RWPE2 (cell line): Measurements from ENCODE around the gene ACOT12.

ENCODE experiments used
- ATAC-seq: fragments of 200-7000 bp; cut with Tn5 transposase; 3 replicates; pipeline ENCODE4 v1.9.1; 2021; ENCODE audit warnings: low read depth
- DNase-seq: peaks from one replicate; pipeline ENCODE4 v3.0.0-alpha.2; 2020; ENCODE audit warnings: low spot score
- H3K27ac ChIP-seq: fragments of 450-650 bp; 2 replicates; pipeline ENCODE4 v1.5.1; 2017; ENCODE audit warnings: mild to moderate bottlenecking; ENCODE audit not compliant: poor library complexity, severe bottlenecking
- H3K27me3 ChIP-seq: fragments of 250-450 bp; sonication (Bioruptor Pico); 2 replicates; pipeline ENCODE4 v1.5.1; 2021; ENCODE audit warnings: mild to moderate bottlenecking, moderate library complexity; ENCODE audit not compliant: insufficient read depth, poor library complexity, severe bottlenecking
- H3K36me3 ChIP-seq: fragments of 250-450 bp; sonication (Bioruptor Pico); 2 replicates; pipeline ENCODE4 v1.5.1; 2020; ENCODE audit warnings: low read depth, mild to moderate bottlenecking, moderate library complexity
- H3K4me1 ChIP-seq: fragments of 250-450 bp; sonication (Bioruptor Pico); 2 replicates; pipeline ENCODE4 v1.5.1; 2021; ENCODE audit warnings: mild to moderate bottlenecking, moderate library complexity; ENCODE audit not compliant: insufficient read depth, poor library complexity, severe bottlenecking
- H3K4me3 ChIP-seq: fragments of 250-450 bp; sonication (Bioruptor Pico); 2 replicates; pipeline ENCODE4 v1.5.1; 2021; ENCODE audit warnings: mild to moderate bottlenecking, moderate library complexity; ENCODE audit not compliant: severe bottlenecking
- H3K9me3 ChIP-seq: fragments of 250-450 bp; sonication (Bioruptor Pico); 2 replicates; pipeline ENCODE4 v1.5.1; 2021; ENCODE audit warnings: mild to moderate bottlenecking, moderate library complexity; ENCODE audit not compliant: severe bottlenecking
- CTCF ChIP-seq: fragments of 450-650 bp; IDR thresholded peaks from one replicate; pipeline ENCODE4 v1.5.1; 2017; ENCODE audit warnings: mild to moderate bottlenecking, moderate library complexity; ENCODE audit not compliant: poor library complexity, severe bottlenecking

Gene ACOT12

GRCh38 chr5:81370912-81371311, 23.0 kb downstream of the ACOT12 start:
- H3K4me1 ChIP-seq = no peaks in the 10 kb centered on the region
- no peaks in the 10 kb centered on the region for H3K36me3 ChIP-seq
- no peak for ATAC-seq
- no peaks in the 10 kb centered on the region for H3K9me3 ChIP-seq
- H3K27me3 ChIP-seq = peaks cover 4% of the 10 kb centered on the region
- no peak for TF ChIP-seq CTCF
- no peak overlapping the region for H3K27ac ChIP-seq
- DNase-seq = no peak
- no peak overlapping the region for H3K4me3 ChIP-seq

- H3K4me1 ChIP-seq = no peaks in the 10 kb centered on the region
Observed at GRCh38 chr5:81365541-81365940, 28.4 kb downstream of the ACOT12 start.

GRCh38 chr5:81363093-81363871, 30.7 kb downstream of the ACOT12 start:
- no peak for TF ChIP-seq CTCF
- H3K4me3 ChIP-seq = no peak overlapping the region
- H3K27me3 ChIP-seq = peaks cover 4% of the 10 kb centered on the region
- DNase-seq (no peak), ATAC-seq (no peak)
- no peaks in the 10 kb centered on the region for H3K9me3 ChIP-seq
- H3K36me3 ChIP-seq = no peaks in the 10 kb centered on the region
- H3K27ac ChIP-seq = no peak overlapping the region
- no peaks in the 10 kb centered on the region for H3K4me1 ChIP-seq

More at GRCh38 chr5:81365541-81365940, 28.4 kb downstream of the ACOT12 start:
- no peak for TF ChIP-seq CTCF
- H3K9me3 ChIP-seq = no peaks in the 10 kb centered on the region
- H3K36me3 ChIP-seq = no peaks in the 10 kb centered on the region
- H3K4me3 ChIP-seq = no peak overlapping the region
- DNase-seq = no peak
- H3K27me3 ChIP-seq = peaks cover 4% of the 10 kb centered on the region
- no peak for ATAC-seq
- no peak overlapping the region for H3K27ac ChIP-seq

- Histone ChIP-seq H3K4me1 (no peaks in the 10 kb centered on the region), H3K4me3 (no peak overlapping the region)
Observed at GRCh38 chr5:81361600-81361999, 32.3 kb downstream of the ACOT12 start.

More at GRCh38 chr5:81361600-81361999, 32.3 kb downstream of the ACOT12 start:
- H3K36me3 ChIP-seq = no peaks in the 10 kb centered on the region
- ATAC-seq (no peak), DNase-seq (no peak)
- peaks cover under 1% of the 10 kb centered on the region for H3K27me3 ChIP-seq
- no peak overlapping the region for H3K27ac ChIP-seq
- TF ChIP-seq CTCF = no peak
- no peaks in the 10 kb centered on the region for H3K9me3 ChIP-seq
